SIG-M5 treated with dmso at 0.1 percent for 504 hours (cell line): ENCODE measurements around the gene TACC2.
"Not testable (repeated sequence)": the region's sequence is repeated elsewhere in the genome, so short reads cannot be mapped to it uniquely, and the experiment has no call there.

Source experiments
- DNase-seq: peaks from one replicate; lab custom pipeline; 2025; ENCODE audit not compliant: unreplicated experiment; lab: John Stamatoyannopoulos, UW

The TACC2 gene

GRCh38 chr10:121988361-121989324 lies at the start of gene TACC2:
TACC2 (plus strand) TSS chr10:121989163; CDS start chr10:122021982, 32,819 bp downstream.
- no peak for DNase-seq

GRCh38 chr10:121941532-121941931 lies 47.4 kb upstream of the TACC2 start:
- DNase-seq = no peak

- DNase-seq = peak; percentile 82
Measured at GRCh38 chr10:121942749-121943416, 46.1 kb upstream of the TACC2 start.

GRCh38 chr10:121947343-121948330 lies 41.3 kb upstream of the TACC2 start:
- DNase-seq = no peak

GRCh38 chr10:121949049-121949448 lies 39.9 kb upstream of the TACC2 start:
- DNase-seq = no peak

- DNase-seq = no peak
Measured at GRCh38 chr10:121949451-121949850, 39.5 kb upstream of the TACC2 start.

GRCh38 chr10:121952226-121952625 lies 36.7 kb upstream of the TACC2 start:
- no peak for DNase-seq

- DNase-seq = no peak
Measured at GRCh38 chr10:121956111-121957061, 32.6 kb upstream of the TACC2 start.

GRCh38 chr10:121959671-121960070 lies 29.3 kb upstream of the TACC2 start:
- no peak for DNase-seq

GRCh38 chr10:121961456-121961855 lies 27.5 kb upstream of the TACC2 start:
- DNase-seq = no peak

GRCh38 chr10:121965996-121966395 lies 23.0 kb upstream of the TACC2 start:
- no peak for DNase-seq

- DNase-seq = not testable (repeated sequence)
Measured at GRCh38 chr10:121969086-121969485, 19.9 kb upstream of the TACC2 start.

- no peak for DNase-seq
Measured at GRCh38 chr10:121974019-121974534, 14.9 kb upstream of the TACC2 start.

GRCh38 chr10:121974535-121975294 lies 14.2 kb upstream of the TACC2 start, which contains the start of gene NSMCE4A:
NSMCE4A (minus strand) TSS chr10:121975217; CDS start chr10:121975165, 52 bp downstream.
- peak; percentile 69 for DNase-seq

- DNase-seq = no peak
Measured at GRCh38 chr10:121975295-121976086, 13.5 kb upstream of the TACC2 start.

GRCh38 chr10:121976607-121977006 lies 12.4 kb upstream of the TACC2 start:
- DNase-seq = no peak

GRCh38 chr10:121978511-121978910 lies 10.5 kb upstream of the TACC2 start:
- DNase-seq = no peak

- no peak for DNase-seq
Measured at GRCh38 chr10:121981346-121981745, 7.6 kb upstream of the TACC2 start.
